ENCODE results near the gene ADORA2B.

ADORA2B gene

GRCh38 chr17:15929941-15930340, 15.0 kb upstream of the ADORA2B start:
- no peak for ATAC-seq

GRCh38 chr17:15930426-15930825, 14.5 kb upstream of the ADORA2B start:
- no peak for ATAC-seq
- TF ChIP-seq ZNF8 (CRISPR knock-in tag; IDR thresholded peaks at IDR 0.05) (no peak), BACH2 (CRISPR knock-in tag; IDR thresholded peaks at IDR 0.05; ENCODE audit: borderline replicate concordance) (no peak), CREB5 (CRISPR knock-in tag; IDR thresholded peaks at IDR 0.05; ENCODE audit: low read depth) (no peak), TCF4 (CRISPR knock-in tag; IDR thresholded peaks at IDR 0.05; ENCODE audit: borderline replicate concordance) (no peak), OSR1 (CRISPR knock-in tag; IDR thresholded peaks at IDR 0.05) (no peak), POU6F1 (CRISPR knock-in tag; IDR thresholded peaks at IDR 0.05; ENCODE audit: borderline replicate concordance, low read depth) (no peak), SNAI2 (CRISPR knock-in tag; IDR thresholded peaks at IDR 0.05) (no peak), PPARA (CRISPR knock-in tag; IDR thresholded peaks at IDR 0.05; ENCODE audit: borderline replicate concordance) (no peak), GLIS3 (CRISPR knock-in tag; IDR thresholded peaks at IDR 0.05) (no peak), CSRNP3 (CRISPR knock-in tag; IDR thresholded peaks at IDR 0.05) (no peak), CSDC2 (CRISPR knock-in tag; IDR thresholded peaks at IDR 0.05) (no peak), ZFP30 (CRISPR knock-in tag; IDR thresholded peaks at IDR 0.05) (no peak)

More at GRCh38 chr17:15929941-15930340, 15.0 kb upstream of the ADORA2B start:
- TF ChIP-seq ZFP3 (CRISPR knock-in tag; IDR thresholded peaks at IDR 0.05): no peak
- TF ChIP-seq ARNTL (CRISPR knock-in tag; IDR thresholded peaks at IDR 0.05; ENCODE audit: borderline replicate concordance, low read depth): no peak
- TF ChIP-seq TOX (CRISPR knock-in tag; IDR thresholded peaks at IDR 0.05; ENCODE audit: borderline replicate concordance): no peak
- no peak for TF ChIP-seq OSR1 (CRISPR knock-in tag; IDR thresholded peaks at IDR 0.05)
- no peak for TF ChIP-seq ZC3H10 (CRISPR knock-in tag; IDR thresholded peaks at IDR 0.05)
- no peak for TF ChIP-seq CSRNP3 (CRISPR knock-in tag; IDR thresholded peaks at IDR 0.05)

GRCh38 chr17:15931394-15931793, 13.5 kb upstream of the ADORA2B start:
- TF ChIP-seq TOX (CRISPR knock-in tag; IDR thresholded peaks at IDR 0.05; ENCODE audit: borderline replicate concordance) (no peak), ZNF70 (CRISPR knock-in tag; IDR thresholded peaks at IDR 0.05) (no peak), TCF4 (CRISPR knock-in tag; IDR thresholded peaks at IDR 0.05; ENCODE audit: borderline replicate concordance) (no peak), ISL1 (CRISPR knock-in tag; IDR thresholded peaks at IDR 0.05) (no peak), PPARA (CRISPR knock-in tag; IDR thresholded peaks at IDR 0.05; ENCODE audit: borderline replicate concordance) (no peak), ESRRG (CRISPR knock-in tag; IDR thresholded peaks at IDR 0.05) (no peak), CSDC2 (CRISPR knock-in tag; IDR thresholded peaks at IDR 0.05) (no peak), ARNTL (CRISPR knock-in tag; IDR thresholded peaks at IDR 0.05; ENCODE audit: borderline replicate concordance, low read depth) (no peak), PATZ1 (CRISPR knock-in tag; IDR thresholded peaks at IDR 0.05; ENCODE audit: borderline replicate concordance) (no peak), ZFP30 (CRISPR knock-in tag; IDR thresholded peaks at IDR 0.05) (no peak), RARB (CRISPR knock-in tag; IDR thresholded peaks at IDR 0.05) (no peak), ZC3H10 (CRISPR knock-in tag; IDR thresholded peaks at IDR 0.05) (no peak), GLIS3 (CRISPR knock-in tag; IDR thresholded peaks at IDR 0.05) (no peak), ZFP3 (CRISPR knock-in tag; IDR thresholded peaks at IDR 0.05) (no peak), SNAI2 (CRISPR knock-in tag; IDR thresholded peaks at IDR 0.05) (no peak), POU6F1 (CRISPR knock-in tag; IDR thresholded peaks at IDR 0.05; ENCODE audit: borderline replicate concordance, low read depth) (no peak), BACH2 (CRISPR knock-in tag; IDR thresholded peaks at IDR 0.05; ENCODE audit: borderline replicate concordance) (no peak)
- no peak for ATAC-seq
